Measurements from ENCODE around the gene OXTR. TPM values are rescaled to one million over a fixed set of nuclear protein-coding genes. Genes with fewer than 3 reads are reported as not detected.

The OXTR gene
- polyA plus RNA-seq, 1 donor (not counting 4 experiments of a cell fraction or from before 2014, with no cell fraction given), result 0.16 TPM

- no peaks in the 10 kb centered on the region for H3K79me2 ChIP-seq (ENCODE audit: control insufficient read depth, insufficient read depth, low read length)
- no peak overlapping the region for H2AFZ ChIP-seq (ENCODE audit: control insufficient read depth, low read length)
- FAIRE-seq (peak; percentile 78), DNase-seq (ENCODE audit: low read depth, low spot score) (peak; percentile 53)
- H3K9me3 ChIP-seq (ENCODE audit: control insufficient read depth, low read depth, low read length), result no peaks in the 10 kb centered on the region
- peak overlapping the region; percentile 52 for H3K4me2 ChIP-seq (ENCODE audit: control insufficient read depth, extremely low read depth, insufficient read depth, low read depth, low read length)
- H3K27ac ChIP-seq (ENCODE audit: control insufficient read depth, insufficient read depth, low read length), result no peak overlapping the region
- no peak overlapping the region for H3K4me3 ChIP-seq (ENCODE audit: control insufficient read depth in 2 of 3, extremely low read depth in 1 of 3, insufficient read depth in 2 of 3, low read depth in 1 of 3, low read length in 3 of 3)
- no peaks in the 10 kb centered on the region for H4K20me1 ChIP-seq (ENCODE audit: control insufficient read depth, extremely low read depth, insufficient read depth, low read length)
- dilution Hi-C loops (cut with MboI; ENCODE audit: extremely low pct_ligation_motif_present, low sequenced_read_pairs), result no loop called here
- H3K4me1 ChIP-seq (ENCODE audit: control insufficient read depth, extremely low read depth, insufficient read depth, low read length), result peaks cover 14% of the 10 kb centered on the region
- H3K9me1 ChIP-seq (ENCODE audit: control insufficient read depth, extremely low read depth, insufficient read depth, low read length), result no peaks in the 10 kb centered on the region
- no peak overlapping the region for H3K9ac ChIP-seq (ENCODE audit: control insufficient read depth, extremely low read depth, insufficient read depth, low read length)
- TF ChIP-seq EZH2 (IDR thresholded peaks at IDR 0.05; ENCODE audit: low read length), result no peak
- no peak for TF ChIP-seq CTCF (optimal IDR thresholded peaks at IDR 0.05 in 1 of 3, IDR thresholded peaks at IDR 0.05 in 1 of 3, conservative IDR thresholded peaks at IDR 0.05 in 1 of 3; ENCODE audit: extremely low read depth in 1 of 3, insufficient read depth in 2 of 3, low read length in 3 of 3)
- no peaks in the 10 kb centered on the region for H3K27me3 ChIP-seq (ENCODE audit: control insufficient read depth, extremely low read depth, insufficient read depth, low read length)
- no peaks in the 10 kb centered on the region for H3K36me3 ChIP-seq (ENCODE audit: control insufficient read depth in 2 of 2, extremely low read depth in 1 of 2, insufficient read depth in 2 of 2, low read length in 2 of 2)
Measured at GRCh38 chr3:8712045-8712907, 57.1 kb downstream of the OXTR start.

GRCh38 chr3:8709801-8710507 lies 59.5 kb downstream of the OXTR start:
- DNase-seq (ENCODE audit: low read depth, low spot score) (no peak), FAIRE-seq (no peak)
- no peak overlapping the region for H3K9ac ChIP-seq (ENCODE audit: control insufficient read depth, extremely low read depth, insufficient read depth, low read length)
- H3K4me1 ChIP-seq (ENCODE audit: control insufficient read depth, extremely low read depth, insufficient read depth, low read length), result peaks cover 12% of the 10 kb centered on the region
- H3K9me3 ChIP-seq (ENCODE audit: control insufficient read depth, low read depth, low read length), result peaks cover 5% of the 10 kb centered on the region
- no peaks in the 10 kb centered on the region for H3K36me3 ChIP-seq (ENCODE audit: control insufficient read depth in 2 of 2, extremely low read depth in 1 of 2, insufficient read depth in 2 of 2, low read length in 2 of 2)
- no peaks in the 10 kb centered on the region for H3K27me3 ChIP-seq (ENCODE audit: control insufficient read depth, extremely low read depth, insufficient read depth, low read length)
- no peak overlapping the region for H3K4me2 ChIP-seq (ENCODE audit: control insufficient read depth, extremely low read depth, insufficient read depth, low read depth, low read length)
- H3K4me3 ChIP-seq (ENCODE audit: control insufficient read depth in 2 of 3, extremely low read depth in 1 of 3, insufficient read depth in 2 of 3, low read depth in 1 of 3, low read length in 3 of 3), result no peak overlapping the region
- H3K9me1 ChIP-seq (ENCODE audit: control insufficient read depth, extremely low read depth, insufficient read depth, low read length), result no peaks in the 10 kb centered on the region
- no peaks in the 10 kb centered on the region for H3K79me2 ChIP-seq (ENCODE audit: control insufficient read depth, insufficient read depth, low read length)
- TF ChIP-seq CTCF (optimal IDR thresholded peaks at IDR 0.05 in 1 of 3, IDR thresholded peaks at IDR 0.05 in 1 of 3, conservative IDR thresholded peaks at IDR 0.05 in 1 of 3; ENCODE audit: extremely low read depth in 1 of 3, insufficient read depth in 2 of 3, low read length in 3 of 3) (no peak), EZH2 (IDR thresholded peaks at IDR 0.05; ENCODE audit: low read length) (no peak)
- no peaks in the 10 kb centered on the region for H4K20me1 ChIP-seq (ENCODE audit: control insufficient read depth, extremely low read depth, insufficient read depth, low read length)
- no peak overlapping the region for H3K27ac ChIP-seq (ENCODE audit: control insufficient read depth, insufficient read depth, low read length)
- dilution Hi-C loops (cut with MboI; ENCODE audit: extremely low pct_ligation_motif_present, low sequenced_read_pairs), result no loop called here
- H2AFZ ChIP-seq (ENCODE audit: control insufficient read depth, low read length), result no peak overlapping the region
